Mesenchymal stem cell (in vitro differentiated cells and primary cell): ENCODE measurements around the gene SMYD2.

Experiments used
- DNase-seq: peaks from one replicate; pipeline ENCODE4 v3.0.0-alpha.2; 2013
- H2AFZ ChIP-seq: one replicate; pipeline ENCODE4 v1.6.1; 2013; ENCODE audit warnings: low read depth, mild to moderate bottlenecking, control low read depth, inconsistent platforms, low read length, moderate library complexity
- H2AK5ac ChIP-seq: 2 replicates; pipeline ENCODE4 v1.6.1; 2013; ENCODE audit warnings: low read length, moderate library complexity, mild to moderate bottlenecking, inconsistent platforms; ENCODE audit not compliant: severe bottlenecking
- H2BK120ac ChIP-seq: one replicate; pipeline ENCODE4 v1.6.1; 2013; ENCODE audit warnings: low read depth, mild to moderate bottlenecking, inconsistent platforms, low read length, moderate library complexity
- H2BK12ac ChIP-seq, 2 experiments: one replicate each; pipeline ENCODE4 v1.6.1; 2013; ENCODE audit warnings: inconsistent platforms in 2 of 2, low read length in 2 of 2, mild to moderate bottlenecking in 2 of 2, moderate library complexity in 2 of 2, control low read depth in 1 of 2
- H2BK15ac ChIP-seq: one replicate; pipeline ENCODE4 v1.6.1; 2013; ENCODE audit warnings: mild to moderate bottlenecking, low read depth, inconsistent platforms; ENCODE audit not compliant: poor library complexity, severe bottlenecking
- H2BK5ac ChIP-seq: 2 replicates; pipeline ENCODE4 v1.6.1; 2013; ENCODE audit warnings: low read depth, mild to moderate bottlenecking, low read length, control low read depth, inconsistent platforms; ENCODE audit not compliant: poor library complexity, severe bottlenecking
- H3K14ac ChIP-seq, 2 experiments: one replicate each; pipeline ENCODE4 v1.6.1; 2013; ENCODE audit warnings: inconsistent platforms in 2 of 2, low read length in 2 of 2, control low read depth in 1 of 2, mild to moderate bottlenecking in 1 of 2, moderate library complexity in 1 of 2
- H3K18ac ChIP-seq, 2 experiments: one replicate each; pipeline ENCODE4 v1.6.1; 2013; ENCODE audit warnings: inconsistent platforms in 2 of 2, low read length in 2 of 2, control low read depth in 1 of 2, low read depth in 1 of 2, mild to moderate bottlenecking in 1 of 2
- H3K23ac ChIP-seq, 2 experiments: one replicate each; pipeline ENCODE4 v1.6.1; 2013; ENCODE audit warnings: inconsistent platforms in 2 of 2, low read length in 2 of 2, mild to moderate bottlenecking in 2 of 2, moderate library complexity in 2 of 2, control low read depth in 1 of 2
- H3K27ac ChIP-seq: 2 replicates; pipeline ENCODE4 v1.5.1; 2013; ENCODE audit warnings: mild to moderate bottlenecking, moderate library complexity, low read length, control low read depth, inconsistent platforms; ENCODE audit not compliant: poor library complexity, severe bottlenecking
- H3K27me3 ChIP-seq, 2 experiments: 2 replicates each; pipeline versions ENCODE4 v1.6.1 to v1.7.0; 2013; ENCODE audit warnings: low read length in 2 of 2, mild to moderate bottlenecking in 2 of 2, moderate library complexity in 2 of 2, control low read depth in 1 of 2, inconsistent platforms in 1 of 2; ENCODE audit not compliant: control insufficient read depth in 1 of 2, insufficient read depth in 1 of 2
- H3K36me3 ChIP-seq, 2 experiments: 2 replicates each; pipeline versions ENCODE4 v1.6.1 to v1.7.0; 2013; ENCODE audit warnings: low read length in 2 of 2, control low read depth in 1 of 2, inconsistent platforms in 1 of 2, low read depth in 1 of 2, mild to moderate bottlenecking in 1 of 2; ENCODE audit not compliant: insufficient read depth in 2 of 2, control insufficient read depth in 1 of 2
- H3K4ac ChIP-seq, 2 experiments: one replicate each; pipeline ENCODE4 v1.6.1; 2013; ENCODE audit warnings: inconsistent platforms in 2 of 2, low read length in 2 of 2, mild to moderate bottlenecking in 2 of 2, moderate library complexity in 2 of 2, control low read depth in 1 of 2, low read depth in 1 of 2
- H3K4me1 ChIP-seq: 2 replicates; pipeline ENCODE4 v1.6.1; 2013; ENCODE audit warnings: low read depth, low read length, control low read depth; ENCODE audit not compliant: control insufficient read depth, insufficient read depth
- H3K4me2 ChIP-seq: 2 replicates; pipeline ENCODE4 v1.6.1; 2013; ENCODE audit warnings: low read length, mild to moderate bottlenecking, inconsistent platforms; ENCODE audit not compliant: poor library complexity, severe bottlenecking
- H3K4me3 ChIP-seq, 2 experiments: 2 replicates each; pipeline versions ENCODE4 v1.5.1 to v1.7.0; 2013; ENCODE audit warnings: low read length in 2 of 2, mild to moderate bottlenecking in 2 of 2, control low read depth in 1 of 2, low read depth in 1 of 2; ENCODE audit not compliant: insufficient read depth in 1 of 2
- H3K79me1 ChIP-seq: replicated peaks from 2 replicates; pipeline ENCODE4 v1.6.1; 2013; ENCODE audit warnings: mild to moderate bottlenecking, control low read depth, low read length, inconsistent platforms; ENCODE audit not compliant: poor library complexity, severe bottlenecking
- H3K9ac ChIP-seq: 2 replicates; pipeline ENCODE4 v1.7.0; 2013; ENCODE audit warnings: mild to moderate bottlenecking, low read length, moderate library complexity
- H3K9me3 ChIP-seq: 2 replicates; pipeline ENCODE4 v1.7.0; 2013; ENCODE audit warnings: mild to moderate bottlenecking, low read length; ENCODE audit not compliant: control insufficient read depth
- H4K8ac ChIP-seq: one replicate; pipeline ENCODE4 v1.6.1; 2013; ENCODE audit warnings: inconsistent platforms, mild to moderate bottlenecking, low read length, moderate library complexity
- H4K91ac ChIP-seq: one replicate; pipeline ENCODE4 v1.6.1; 2013; ENCODE audit warnings: mild to moderate bottlenecking, low read length, inconsistent platforms
- WGBS: methylation state at CpG from one replicate; pipeline ENCODE4 v1.1.7; 2013; ENCODE audit warnings: mixed read lengths; 5-methylcytosine and 5-hydroxymethylcytosine counted together

SMYD2 gene

DNA sequence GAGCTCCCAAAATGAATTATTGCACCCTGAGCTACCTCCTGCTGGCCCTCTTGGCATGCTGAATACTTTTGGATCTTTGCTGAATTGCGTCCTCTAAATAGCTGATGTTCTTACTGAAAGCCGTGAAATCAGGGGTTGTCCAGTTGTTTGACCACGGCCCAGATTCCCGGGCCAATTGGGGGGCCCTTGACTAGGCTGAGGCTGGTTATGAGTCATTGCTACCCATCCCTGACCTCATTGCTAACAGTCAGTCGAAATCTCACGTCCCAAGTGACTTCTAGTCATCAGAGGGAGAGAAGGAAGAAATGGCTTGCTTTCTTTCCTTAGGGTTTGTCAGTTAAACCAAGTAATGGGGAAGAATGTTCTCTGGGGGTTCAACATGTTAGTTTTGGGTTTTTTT, 37.4 kb downstream of the SMYD2 start:
- H2BK120ac ChIP-seq, result no peak overlapping the region
- peak overlapping the region; percentile 87 for H3K9ac ChIP-seq

DNA sequence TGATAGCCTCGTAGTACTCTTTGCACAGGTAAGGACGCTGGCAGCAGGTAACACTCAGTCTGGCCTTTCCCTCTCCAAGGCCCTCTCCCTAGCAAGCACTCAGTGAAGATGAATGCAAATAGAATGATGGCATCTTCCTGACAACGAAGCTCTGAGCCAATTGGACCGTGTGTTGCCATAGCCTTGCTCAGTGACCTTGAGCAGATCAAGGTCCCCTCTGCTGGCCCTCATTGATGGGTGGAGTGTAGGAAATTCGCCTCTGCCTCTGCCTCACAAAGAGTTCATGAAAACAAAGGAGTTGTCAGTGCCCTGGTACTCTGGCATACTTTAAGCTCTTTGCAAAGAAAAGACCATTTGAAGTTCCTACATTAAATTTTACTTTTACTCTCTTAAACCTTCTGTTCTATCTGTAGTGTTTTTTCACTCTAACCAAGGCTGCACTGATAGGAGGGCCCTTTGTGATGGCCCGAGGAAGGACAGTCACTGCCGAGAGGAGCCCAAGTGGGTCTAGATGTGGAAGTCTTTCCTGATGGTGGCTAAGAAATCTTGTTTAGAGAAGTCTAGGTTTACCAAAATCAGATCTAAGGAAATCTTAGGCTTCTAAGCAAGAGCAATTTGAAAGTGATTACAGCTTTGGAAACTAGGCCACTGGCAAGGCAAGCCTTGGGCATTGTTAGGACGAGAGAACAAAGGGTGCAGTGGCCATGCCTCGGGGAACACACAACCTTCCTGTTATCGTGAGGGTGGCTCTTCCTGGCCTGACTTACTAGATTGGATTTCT, 38.2 kb downstream of the SMYD2 start:
- 97% methylated on average over 10 of the region's 10 CpGs for WGBS

More for the DNA sequence above, 37.4 kb downstream of the SMYD2 start:
- Histone ChIP-seq H3K4me2 (no peak overlapping the region), H3K27ac (peak overlapping the region; percentile 1), H4K91ac (no peak overlapping the region), H3K18ac (no peak overlapping the region), H3K4me1 (peaks cover 13% of the 10 kb centered on the region), H3K27me3 (no peaks in the 10 kb centered on the region), H2BK15ac (no peak overlapping the region), H2BK5ac (no peak overlapping the region), H3K14ac (no peak overlapping the region), H3K23ac (no peak overlapping the region), H2AFZ (no peak overlapping the region), H3K4me3 (peak overlapping the region in 1 of 2 experiments; percentile 70), H2BK12ac (no peak overlapping the region), H3K36me3 (no peaks in the 10 kb centered on the region), H2AK5ac (peak overlapping the region; percentile 22), H4K8ac (no peak overlapping the region), H3K4ac (no peak overlapping the region), H3K9me3 (no peaks in the 10 kb centered on the region), H3K79me1 (peaks cover 3% of the 10 kb centered on the region)
- WGBS, result 34% methylated on average over 6 of the region's 6 CpGs
- DNase-seq, result peak; percentile 49

DNA sequence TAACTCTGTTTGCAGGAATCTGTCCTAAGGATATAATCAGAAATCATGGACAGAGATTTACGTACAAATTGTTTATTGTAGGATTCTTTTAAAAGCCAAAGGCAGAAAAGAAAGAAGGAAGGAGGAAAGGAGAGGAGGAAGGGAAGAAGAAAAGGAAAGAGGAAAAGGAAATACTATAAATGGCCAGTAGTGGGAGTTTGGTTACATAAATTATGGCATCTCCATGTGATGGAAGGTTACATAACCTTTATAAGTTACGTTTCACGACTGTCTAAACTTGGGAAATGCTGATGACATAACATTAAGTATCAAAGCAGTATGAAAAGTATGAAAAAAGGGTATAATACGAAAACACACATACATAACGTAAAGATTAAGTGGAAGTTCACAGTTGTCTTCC, 39.0 kb downstream of the SMYD2 start:
- no peak overlapping the region for H4K8ac ChIP-seq
- 97% methylated on average over 5 of the region's 5 CpGs for whole genome bisulfite sequencing
- no peak overlapping the region for H3K18ac ChIP-seq
- no peak overlapping the region for H3K27ac ChIP-seq
- H3K36me3 ChIP-seq, result no peaks in the 10 kb centered on the region
- no peak overlapping the region for H2BK5ac ChIP-seq
- no peak overlapping the region for H2BK12ac ChIP-seq
- H2AK5ac ChIP-seq, result no peak overlapping the region
- no peak overlapping the region for H2BK15ac ChIP-seq
- DNase-seq, result no peak
- H4K91ac ChIP-seq, result no peak overlapping the region
- no peak overlapping the region for H2BK120ac ChIP-seq
- peaks cover 3% of the 10 kb centered on the region for H3K79me1 ChIP-seq
- H3K4me2 ChIP-seq, result no peak overlapping the region
- H2AFZ ChIP-seq, result no peak overlapping the region
- peaks cover 13% of the 10 kb centered on the region for H3K4me1 ChIP-seq
- no peak overlapping the region for H3K14ac ChIP-seq
- no peak overlapping the region for H3K23ac ChIP-seq
- H3K4me3 ChIP-seq, result no peak overlapping the region
- H3K9me3 ChIP-seq, result no peaks in the 10 kb centered on the region
- H3K27me3 ChIP-seq, result no peaks in the 10 kb centered on the region
- H3K4ac ChIP-seq, result no peak overlapping the region
- H3K9ac ChIP-seq, result no peak overlapping the region

More for the DNA sequence above, 38.2 kb downstream of the SMYD2 start:
- H3K36me3 ChIP-seq, result no peaks in the 10 kb centered on the region
- H2BK120ac ChIP-seq, result no peak overlapping the region
- no peak overlapping the region for H2BK5ac ChIP-seq
- H2AK5ac ChIP-seq, result peak overlapping the region; percentile 42
- no peak overlapping the region for H3K23ac ChIP-seq
- H3K4me2 ChIP-seq, result no peak overlapping the region
- peaks cover 13% of the 10 kb centered on the region for H3K4me1 ChIP-seq
- H3K4me3 ChIP-seq, result peak overlapping the region in 1 of 2 experiments; percentile 70
- no peak for DNase-seq
- no peak overlapping the region for H4K91ac ChIP-seq
- no peaks in the 10 kb centered on the region for H3K9me3 ChIP-seq
- no peak overlapping the region for H2BK12ac ChIP-seq
- no peak overlapping the region for H4K8ac ChIP-seq
- peaks cover 3% of the 10 kb centered on the region for H3K79me1 ChIP-seq
- H3K27ac ChIP-seq, result no peak overlapping the region
- no peak overlapping the region for H3K18ac ChIP-seq
- H3K14ac ChIP-seq, result no peak overlapping the region
- H2BK15ac ChIP-seq, result no peak overlapping the region
- peak overlapping the region; percentile 87 for H3K9ac ChIP-seq
- no peak overlapping the region for H3K4ac ChIP-seq
- H2AFZ ChIP-seq, result no peak overlapping the region
- H3K27me3 ChIP-seq, result no peaks in the 10 kb centered on the region

DNA sequence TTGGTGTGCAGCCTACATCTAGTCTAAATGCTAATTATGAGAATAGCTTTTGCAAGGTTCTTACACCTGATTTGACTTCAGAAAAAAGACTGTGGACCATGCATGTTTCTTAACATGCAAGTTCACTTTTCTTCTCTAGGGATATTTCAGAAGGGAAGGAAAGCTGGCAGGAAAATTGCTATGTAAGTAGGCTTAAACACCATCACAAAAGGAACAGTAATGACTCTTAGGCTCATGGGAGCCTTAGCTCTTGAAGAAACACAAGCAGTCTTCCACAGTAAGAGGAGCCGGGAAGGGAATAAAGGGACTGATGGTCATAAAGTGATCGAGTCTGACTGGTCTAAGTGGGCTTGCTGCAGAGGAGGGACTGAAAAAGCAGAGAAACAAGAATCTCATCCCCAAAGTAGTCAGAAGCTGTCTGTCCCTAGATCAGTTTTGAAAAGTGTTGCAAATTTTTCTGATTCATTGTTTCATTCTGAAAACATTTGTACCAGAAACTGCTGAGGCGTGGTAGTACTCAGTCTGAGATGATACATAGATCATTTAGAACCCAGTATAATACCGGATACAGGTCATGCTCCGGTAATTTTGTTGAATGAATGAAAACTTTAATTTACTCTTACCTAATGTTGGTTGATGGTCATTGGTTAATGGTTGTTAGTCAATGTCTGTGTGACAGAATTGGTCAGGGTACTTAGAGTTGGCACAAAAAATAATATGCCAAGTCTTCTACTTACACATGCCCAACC, 40.9 kb downstream of the SMYD2 start:
- Histone ChIP-seq H3K9me3 (no peaks in the 10 kb centered on the region), H2AFZ (no peak overlapping the region), H3K4me2 (no peak overlapping the region), H3K4me3 (no peak overlapping the region), H2BK12ac (no peak overlapping the region), H2BK5ac (no peak overlapping the region), H4K91ac (no peak overlapping the region), H3K18ac (no peak overlapping the region), H3K4me1 (peaks cover 12% of the 10 kb centered on the region), H3K9ac (peak overlapping the region; percentile 28), H2BK15ac (no peak overlapping the region), H3K23ac (no peak overlapping the region), H2BK120ac (no peak overlapping the region), H3K4ac (no peak overlapping the region), H2AK5ac (peak overlapping the region; percentile 37), H3K27ac (peak overlapping the region; percentile 85), H4K8ac (no peak overlapping the region), H3K36me3 (peaks cover 3 to 5% of the 10 kb centered on the region in 2 experiments), H3K14ac (no peak overlapping the region), H3K79me1 (peaks cover 3% of the 10 kb centered on the region), H3K27me3 (no peaks in the 10 kb centered on the region)
- no peak for DNase-seq
- 86% methylated on average over 5 of the region's 5 CpGs for WGBS
